Gastroesophageal sphincter (tissue), 4 donors: ENCODE results near the gene TUBGCP6. TPM values are rescaled to one million over a fixed set of nuclear protein-coding genes. Genes with fewer than 3 reads are reported as not detected.

Experiments used
- ATAC-seq: fragments of 150-250 bp; one replicate; pipeline ENCODE4 v1.9.1; 2016; ENCODE audit warnings: mild to moderate bottlenecking, moderate library complexity
- H3K27ac ChIP-seq, 4 donors: fragments of 200-600 bp; sonication (generic) in 3 of 4; 1 replicate in 3 of 4; 2 replicates in 1 of 4; pipeline ENCODE4 v1.5.1; 2016 to 2019
- H3K27me3 ChIP-seq: fragments of 200-600 bp; sonication (generic); one replicate; pipeline ENCODE4 v1.5.1; 2019
- H3K36me3 ChIP-seq, 2 donors: fragments of 200-600 bp; sonication (generic); one replicate each; pipeline ENCODE4 v1.5.1; 2019; ENCODE audit warnings: control low read depth in 1 of 2
- H3K4me1 ChIP-seq, 3 donors: fragments of 200-600 bp; sonication (generic); 1 replicate in 2 of 3; 2 replicates in 1 of 3; pipeline ENCODE4 v1.5.1; 2016 to 2019; ENCODE audit warnings: control low read depth in 2 of 3
- H3K4me3 ChIP-seq, 2 donors: fragments of 200-600 bp; sonication (generic); one replicate each; pipeline ENCODE4 v1.5.1; 2019; ENCODE audit warnings: mild to moderate bottlenecking in 1 of 2, moderate library complexity in 1 of 2
- H3K9me3 ChIP-seq, 3 donors: fragments of 200-600 bp; sonication (generic); one replicate each; pipeline ENCODE4 v1.5.1; 2017 to 2019; ENCODE audit warnings: control low read depth in 2 of 3
- CTCF ChIP-seq, 4 experiments: fragments of 200-600 bp in 2 of 4; fragments of 450-650 bp in 2 of 4; sonication (generic) in 1 of 4; IDR thresholded peaks; one replicate each; pipeline ENCODE4 v1.5.1; 2017 to 2019; ENCODE audit warnings: antibody characterized with exemption in 4 of 4, mild to moderate bottlenecking in 2 of 4, moderate library complexity in 2 of 4
- EP300 ChIP-seq: sonication (generic); formaldehyde crosslinking; IDR thresholded peaks from one replicate; pipeline ENCODE4 v1.6.1; 2017; ENCODE audit warnings: antibody characterized with exemption, mild to moderate bottlenecking
- POLR2A ChIP-seq, 2 donors: fragments of 450-650 bp; IDR thresholded peaks; one replicate each; pipeline ENCODE4 v1.6.1; 2017; ENCODE audit warnings: antibody characterized with exemption in 2 of 2, mild to moderate bottlenecking in 2 of 2, moderate library complexity in 1 of 2
- POLR2AphosphoS5 ChIP-seq: sonication (generic); formaldehyde crosslinking; IDR thresholded peaks from one replicate; pipeline ENCODE4 v1.6.1; 2017; ENCODE audit warnings: antibody characterized with exemption
- WGBS, 2 donors: methylation state at CpG; one replicate each; pipeline ENCODE4 v1.1.5; 2018; ENCODE audit warnings: low coverage in 1 of 2; 5-methylcytosine and 5-hydroxymethylcytosine counted together
- total RNA-seq, 4 donors: library from RNA; depleted of rRNA; stranded (reverse); fragments of >200 nt; gene quantifications; one replicate each; pipeline ENCODE4 v1.1.0, GENCODE V29; 2016

Gene TUBGCP6
- total RNA-seq, 4 donors from 2014 or later, result 26.1 to 48.3 (median 37.4) TPM

GRCh38 chr22:50183141-50183971 lies 61.5 kb downstream of the TUBGCP6 start:
- ATAC-seq, result no peak
- H3K4me1 ChIP-seq, result peaks cover 0 to 42% (median 15%) of the 10 kb centered on the region in 3 donors
- H3K27me3 ChIP-seq, result peaks cover 29% of the 10 kb centered on the region
- no peak overlapping the region for H3K4me3 ChIP-seq
- peak overlapping the region in 2 of 4 donors; percentile 33 to 84 for H3K27ac ChIP-seq
- no peaks in the 10 kb centered on the region for H3K36me3 ChIP-seq
- WGBS, 2 donors, result 45% methylated on average over 4 of the region's 19 CpGs; no CpG with 5 or more reads in 1 of the 2 donors
- TF ChIP-seq EP300 (no peak), POLR2AphosphoS5 (no peak), CTCF (IDR thresholded peaks at IDR 0.05) (no peak), POLR2A (IDR thresholded peaks at IDR 0.05) (no peak)
- H3K9me3 ChIP-seq, result no peaks in the 10 kb centered on the region

- H3K27me3 ChIP-seq, result peaks cover 38% of the 10 kb centered on the region
- 20% methylated on average over 1 of the region's 31 CpGs; no CpG with 5 or more reads in 1 of the 2 donors for WGBS, 2 donors
- peaks cover 0 to 35% (median 14%) of the 10 kb centered on the region in 3 donors for H3K4me1 ChIP-seq
- H3K27ac ChIP-seq, result no peak overlapping the region
- no peaks in the 10 kb centered on the region for H3K36me3 ChIP-seq
- TF ChIP-seq POLR2AphosphoS5, result no peak
- no peak overlapping the region for H3K4me3 ChIP-seq
- no peaks in the 10 kb centered on the region for H3K9me3 ChIP-seq
- ATAC-seq, result no peak
Measured at GRCh38 chr22:50182176-50183081, 62.4 kb downstream of the TUBGCP6 start.

- Histone ChIP-seq H3K9me3 (no peaks in the 10 kb centered on the region), H3K4me3 (no peak overlapping the region), H3K4me1 (peaks cover 0 to 21% (median 7%) of the 10 kb centered on the region in 3 donors), H3K27me3 (peaks cover 53% of the 10 kb centered on the region), H3K36me3 (no peaks in the 10 kb centered on the region), H3K27ac (no peak overlapping the region)
- WGBS, 2 donors, result 50% methylated on average over 1 of the region's 27 CpGs; no CpG with 5 or more reads in 1 of the 2 donors
- TF ChIP-seq POLR2A (IDR thresholded peaks at IDR 0.05) (no peak), POLR2AphosphoS5 (no peak), CTCF (IDR thresholded peaks at IDR 0.05) (no peak), EP300 (no peak)
- ATAC-seq, result no peak
Measured at GRCh38 chr22:50180727-50181521, 63.9 kb downstream of the TUBGCP6 start.

GRCh38 chr22:50179937-50180726 lies 64.7 kb downstream of the TUBGCP6 start:
- peaks cover 61% of the 10 kb centered on the region for H3K27me3 ChIP-seq
- no peak overlapping the region for H3K4me3 ChIP-seq
- H3K4me1 ChIP-seq, result peaks cover 0 to 17% (median 7%) of the 10 kb centered on the region in 3 donors
- TF ChIP-seq CTCF (IDR thresholded peaks at IDR 0.05), result no peak
- TF ChIP-seq EP300, result no peak
- no peak for TF ChIP-seq POLR2AphosphoS5
- TF ChIP-seq POLR2A (IDR thresholded peaks at IDR 0.05), result no peak
- H3K9me3 ChIP-seq, result no peaks in the 10 kb centered on the region
- no peaks in the 10 kb centered on the region for H3K36me3 ChIP-seq
- no peak for ATAC-seq
- 71 to 80% methylated on average over 7 to 21 of the region's 39 CpGs for WGBS, 2 donors
- H3K27ac ChIP-seq, result no peak overlapping the region
